ENCODE data around the gene VPS36. TPM values are rescaled to one million over a fixed set of nuclear protein-coding genes. Genes with fewer than 3 reads are reported as not detected.

Gene VPS36
- total RNA-seq, 1 experiment from 2014 or later: 34.8 TPM

- CTCF ChIA-PET: no interaction called here
- intact Hi-C loops (cut with micrococcal nuclease): no loop called here
- H2AFZ ChIP-seq (ENCODE audit: low read depth, low read length, poor library complexity, severe bottlenecking): no peak overlapping the region
- no peaks in the 10 kb centered on the region for H4K20me1 ChIP-seq (ENCODE audit: insufficient read depth)
- no peaks in the 10 kb centered on the region for H3K9me2 ChIP-seq (ENCODE audit: insufficient read depth)
- no peak overlapping the region for H3K9ac ChIP-seq (ENCODE audit: low read length)
- DNase-seq (ENCODE audit: low read depth, low spot score): no peak
- RAD21 ChIA-PET (ENCODE audit: low non-redundant PET in 1 of 2, low total read pairs in 2 of 2, uncharacterized antibody in 2 of 2, unreplicated experiment in 2 of 2): no interaction called here
- TF ChIP-seq FOSL1 (IDR thresholded peaks at IDR 0.05; ENCODE audit: low read depth) (no peak), SP1 (IDR thresholded peaks at IDR 0.05; ENCODE audit: low read depth) (no peak), ZFX (IDR thresholded peaks at IDR 0.05) (no peak), POLR2AphosphoS5 (IDR thresholded peaks at IDR 0.05; ENCODE audit: low read depth, low read length) (no peak)
- H3K9me3 ChIP-seq (ENCODE audit: control insufficient read depth in 1 of 2, insufficient read depth in 1 of 2, low read depth in 1 of 2, low read length in 2 of 2): no peaks in the 10 kb centered on the region
- H3K4me2 ChIP-seq (ENCODE audit: low read length): no peak overlapping the region
- no peak for ATAC-seq
- no TSS peak for BruUV-seq (replicated peaks)
- H3K4me3 ChIP-seq (replicated peaks in 1 of 2; ENCODE audit: low read depth in 1 of 2, low read length in 2 of 2): no peak overlapping the region
- no peaks in the 10 kb centered on the region for H3K4me1 ChIP-seq (ENCODE audit: control insufficient read depth in 1 of 2, insufficient read depth in 2 of 2, low read length in 2 of 2)
- no peaks in the 10 kb centered on the region for H3K27me3 ChIP-seq (ENCODE audit: insufficient read depth, low read length)
- POLR2A ChIA-PET: no interaction called here
- no peaks in the 10 kb centered on the region for H3K79me2 ChIP-seq (ENCODE audit: insufficient read depth, low read length)
- no peaks in the 10 kb centered on the region for H3K36me3 ChIP-seq (ENCODE audit: control insufficient read depth in 1 of 2, insufficient read depth in 2 of 2, low read length in 2 of 2)
- H3K27ac ChIP-seq (ENCODE audit: low read depth, low read length): no peak overlapping the region
Observed at GRCh38 chr13:52405369-52405766, 45.1 kb downstream of the VPS36 start.

GRCh38 chr13:52399708-52400107 is 50.7 kb downstream of the VPS36 start:
- ChIA-PET CTCF (no interaction called here), RAD21 (ENCODE audit: low non-redundant PET in 1 of 2, low total read pairs in 2 of 2, uncharacterized antibody in 2 of 2, unreplicated experiment in 2 of 2) (no interaction called here), POLR2A (no interaction called here)
- Histone ChIP-seq H3K27ac (ENCODE audit: low read depth, low read length) (no peak overlapping the region), H3K9me2 (ENCODE audit: insufficient read depth) (no peaks in the 10 kb centered on the region), H3K9me3 (ENCODE audit: control insufficient read depth in 1 of 2, insufficient read depth in 1 of 2, low read depth in 1 of 2, low read length in 2 of 2) (no peaks in the 10 kb centered on the region), H4K20me1 (ENCODE audit: insufficient read depth) (no peaks in the 10 kb centered on the region), H3K36me3 (ENCODE audit: control insufficient read depth in 1 of 2, insufficient read depth in 2 of 2, low read length in 2 of 2) (no peaks in the 10 kb centered on the region), H3K79me2 (ENCODE audit: insufficient read depth, low read length) (no peaks in the 10 kb centered on the region), H3K4me1 (ENCODE audit: control insufficient read depth in 1 of 2, insufficient read depth in 2 of 2, low read length in 2 of 2) (no peaks in the 10 kb centered on the region), H3K27me3 (ENCODE audit: insufficient read depth, low read length) (no peaks in the 10 kb centered on the region), H3K9ac (ENCODE audit: low read length) (no peak overlapping the region), H3K4me2 (ENCODE audit: low read length) (no peak overlapping the region), H3K4me3 (replicated peaks in 1 of 2; ENCODE audit: low read depth in 1 of 2, low read length in 2 of 2) (no peak overlapping the region), H2AFZ (ENCODE audit: low read depth, low read length, poor library complexity, severe bottlenecking) (no peak overlapping the region)
- TF ChIP-seq TCF7L2 (IDR thresholded peaks at IDR 0.05; ENCODE audit: borderline replicate concordance, extremely low read depth, insufficient read depth, insufficient read length): no peak
- no TSS peak for BruUV-seq (replicated peaks)
- ATAC-seq (no peak), DNase-seq (ENCODE audit: low read depth, low spot score) (no peak)
- intact Hi-C loops (cut with micrococcal nuclease): no loop called here

Measured in HCT116 (cell line).